ENCODE data around the gene SIPA1L3.

The SIPA1L3 gene

DNA sequence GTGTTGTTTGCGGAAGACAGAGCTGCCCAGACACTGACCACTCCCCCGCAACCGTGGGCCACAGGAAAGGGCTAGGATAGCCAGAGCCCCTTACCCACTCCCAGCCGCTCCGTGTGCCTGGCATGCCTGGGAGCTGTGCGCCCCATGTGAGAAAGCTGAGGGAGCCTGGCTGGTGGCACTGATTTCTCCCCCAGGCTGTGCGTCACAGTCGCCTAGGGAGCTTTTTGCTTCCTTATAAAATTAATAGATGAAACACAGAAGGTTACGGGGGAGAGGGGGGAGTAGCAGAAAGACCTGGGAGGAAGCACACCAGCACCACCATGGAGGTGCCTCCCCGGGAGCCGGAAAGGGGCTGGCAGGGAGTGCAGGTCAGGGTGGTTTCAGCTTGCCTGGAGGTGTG, 292.3 kb downstream of the SIPA1L3 start:
- Histone ChIP-seq H3K79me2 (ENCODE audit: insufficient read depth, low read depth) (no peaks in the 10 kb centered on the region), H3K4me3 (IDR thresholded peaks at IDR 0.05; ENCODE audit: insufficient read depth, low read depth, low read length) (no peak overlapping the region), H3K4me1 (ENCODE audit: low read depth, poor library complexity, severe bottlenecking) (no peaks in the 10 kb centered on the region), H3K9ac (no peak overlapping the region), H3K4me2 (no peak overlapping the region), H3K27ac (no peak overlapping the region), H2AFZ (ENCODE audit: low read depth) (no peak overlapping the region), H3K27me3 (ENCODE audit: insufficient read depth, low read depth) (no peaks in the 10 kb centered on the region), H3K36me3 (ENCODE audit: insufficient read depth) (no peaks in the 10 kb centered on the region), H4K20me1 (ENCODE audit: insufficient read depth) (no peaks in the 10 kb centered on the region)
- TF ChIP-seq, protein P1, sequence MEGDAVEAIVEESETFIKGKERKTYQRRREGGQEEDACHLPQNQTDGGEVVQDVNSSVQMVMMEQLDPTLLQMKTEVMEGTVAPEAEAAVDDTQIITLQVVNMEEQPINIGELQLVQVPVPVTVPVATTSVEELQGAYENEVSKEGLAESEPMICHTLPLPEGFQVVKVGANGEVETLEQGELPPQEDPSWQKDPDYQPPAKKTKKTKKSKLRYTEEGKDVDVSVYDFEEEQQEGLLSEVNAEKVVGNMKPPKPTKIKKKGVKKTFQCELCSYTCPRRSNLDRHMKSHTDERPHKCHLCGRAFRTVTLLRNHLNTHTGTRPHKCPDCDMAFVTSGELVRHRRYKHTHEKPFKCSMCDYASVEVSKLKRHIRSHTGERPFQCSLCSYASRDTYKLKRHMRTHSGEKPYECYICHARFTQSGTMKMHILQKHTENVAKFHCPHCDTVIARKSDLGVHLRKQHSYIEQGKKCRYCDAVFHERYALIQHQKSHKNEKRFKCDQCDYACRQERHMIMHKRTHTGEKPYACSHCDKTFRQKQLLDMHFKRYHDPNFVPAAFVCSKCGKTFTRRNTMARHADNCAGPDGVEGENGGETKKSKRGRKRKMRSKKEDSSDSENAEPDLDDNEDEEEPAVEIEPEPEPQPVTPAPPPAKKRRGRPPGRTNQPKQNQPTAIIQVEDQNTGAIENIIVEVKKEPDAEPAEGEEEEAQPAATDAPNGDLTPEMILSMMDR (conservative IDR thresholded peaks at IDR 0.05; ENCODE audit: low read depth, low read length): no peak

DNA sequence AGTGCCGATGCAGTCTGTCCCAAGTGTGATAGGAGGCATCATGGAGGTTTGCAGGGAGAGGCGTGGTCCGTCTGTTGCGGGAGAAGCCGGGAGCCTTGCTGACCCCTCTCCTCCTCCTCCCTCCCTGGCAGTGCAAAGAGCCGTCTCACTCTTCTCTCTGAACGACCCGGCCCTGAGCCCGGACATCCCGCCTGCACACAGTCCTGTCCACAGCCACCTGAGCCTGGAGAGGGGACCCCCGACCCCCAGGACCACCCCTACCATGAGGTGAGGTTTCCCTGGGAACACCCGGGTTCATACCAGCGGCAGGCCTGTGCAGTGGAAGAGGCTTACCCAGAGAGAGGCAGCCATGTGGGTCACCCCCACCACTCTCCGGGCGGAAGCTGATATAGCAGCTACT, 294.7 kb downstream of the SIPA1L3 start:
- H3K4me3 ChIP-seq (IDR thresholded peaks at IDR 0.05; ENCODE audit: insufficient read depth, low read depth, low read length): no peak overlapping the region
- no peak overlapping the region for H3K4me2 ChIP-seq
- no peak overlapping the region for H3K9ac ChIP-seq
- TF ChIP-seq, protein P1 (conservative IDR thresholded peaks at IDR 0.05; ENCODE audit: low read depth, low read length): no peak
- no peak overlapping the region for H3K27ac ChIP-seq
- H3K4me1 ChIP-seq (ENCODE audit: low read depth, poor library complexity, severe bottlenecking): no peaks in the 10 kb centered on the region
- no peaks in the 10 kb centered on the region for H3K79me2 ChIP-seq (ENCODE audit: insufficient read depth, low read depth)
- no peaks in the 10 kb centered on the region for H3K27me3 ChIP-seq (ENCODE audit: insufficient read depth, low read depth)
- no peaks in the 10 kb centered on the region for H4K20me1 ChIP-seq (ENCODE audit: insufficient read depth)
- no peaks in the 10 kb centered on the region for H3K36me3 ChIP-seq (ENCODE audit: insufficient read depth)
- H2AFZ ChIP-seq (ENCODE audit: low read depth): no peak overlapping the region

DNA sequence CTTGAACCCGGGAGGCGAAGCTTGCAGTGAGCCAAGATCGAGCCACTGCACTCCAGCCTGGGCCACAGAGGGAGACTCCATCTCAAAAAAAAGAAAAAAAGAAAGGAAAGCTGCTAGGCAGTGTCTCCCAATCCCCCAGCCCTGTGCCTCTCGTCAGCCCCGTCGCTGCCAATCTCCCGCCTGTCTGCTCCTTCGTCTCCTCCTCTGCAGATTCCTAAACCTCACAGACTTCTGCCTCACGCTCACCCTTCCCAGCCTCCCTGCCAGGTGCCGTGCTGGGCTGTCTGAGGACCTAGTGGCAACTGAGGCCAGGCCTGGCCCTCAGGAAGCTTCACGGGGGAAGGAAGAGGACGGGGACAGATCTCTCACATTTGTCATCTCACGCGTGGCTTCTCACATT, 295.5 kb downstream of the SIPA1L3 start:
- H3K27ac ChIP-seq: no peak overlapping the region
- no peak overlapping the region for H2AFZ ChIP-seq (ENCODE audit: low read depth)
- no peak overlapping the region for H3K4me2 ChIP-seq
- H3K9ac ChIP-seq: no peak overlapping the region
- no peaks in the 10 kb centered on the region for H4K20me1 ChIP-seq (ENCODE audit: insufficient read depth)
- no peaks in the 10 kb centered on the region for H3K27me3 ChIP-seq (ENCODE audit: insufficient read depth, low read depth)
- H3K4me1 ChIP-seq (ENCODE audit: low read depth, poor library complexity, severe bottlenecking): no peaks in the 10 kb centered on the region
- TF ChIP-seq, protein P1 (conservative IDR thresholded peaks at IDR 0.05; ENCODE audit: low read depth, low read length): no peak
- H3K36me3 ChIP-seq (ENCODE audit: insufficient read depth): no peaks in the 10 kb centered on the region
- H3K79me2 ChIP-seq (ENCODE audit: insufficient read depth, low read depth): no peaks in the 10 kb centered on the region
- no peak overlapping the region for H3K4me3 ChIP-seq (IDR thresholded peaks at IDR 0.05; ENCODE audit: insufficient read depth, low read depth, low read length)

DNA sequence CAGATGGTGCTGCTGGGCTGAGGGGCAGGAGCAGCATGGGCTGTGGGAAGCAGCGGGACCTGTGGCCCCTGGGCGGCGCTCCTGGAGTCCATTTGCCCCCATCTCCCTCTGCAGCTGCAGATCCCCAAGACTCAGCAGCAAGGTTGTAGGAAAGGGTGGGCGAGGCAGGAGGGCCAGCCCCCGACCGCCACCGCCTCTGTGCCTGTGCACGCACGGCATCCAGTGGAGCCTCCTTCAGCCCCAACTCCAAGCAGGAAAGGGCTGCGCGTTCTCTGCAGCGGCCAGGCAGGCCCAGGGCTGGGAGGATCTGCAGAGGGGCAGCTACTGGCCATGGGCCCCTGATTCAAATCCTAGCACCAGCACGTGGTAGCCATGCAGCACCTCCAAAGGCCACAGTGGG, 296.2 kb downstream of the SIPA1L3 start:
- Histone ChIP-seq H3K4me3 (IDR thresholded peaks at IDR 0.05; ENCODE audit: insufficient read depth, low read depth, low read length) (no peak overlapping the region), H4K20me1 (ENCODE audit: insufficient read depth) (no peaks in the 10 kb centered on the region), H3K36me3 (ENCODE audit: insufficient read depth) (no peaks in the 10 kb centered on the region), H3K9ac (no peak overlapping the region), H3K27me3 (ENCODE audit: insufficient read depth, low read depth) (no peaks in the 10 kb centered on the region), H2AFZ (ENCODE audit: low read depth) (no peak overlapping the region), H3K4me1 (ENCODE audit: low read depth, poor library complexity, severe bottlenecking) (no peaks in the 10 kb centered on the region), H3K79me2 (ENCODE audit: insufficient read depth, low read depth) (no peaks in the 10 kb centered on the region), H3K27ac (no peak overlapping the region), H3K4me2 (no peak overlapping the region)
- TF ChIP-seq, protein P1 (conservative IDR thresholded peaks at IDR 0.05; ENCODE audit: low read depth, low read length): no peak

Data from KMS-11 (cell line).